OCI-LY7 (cell line): ENCODE measurements around the gene JAG2.

ENCODE experiments used
- EZH2phosphoT487 ChIP-seq: fragments of 200-600 bp; sonication (generic); IDR thresholded peaks from 2 replicates; pipeline ENCODE4 v1.6.1; 2018; ENCODE audit warnings: low read depth, borderline replicate concordance, mild to moderate bottlenecking, mixed run types, antibody characterized with exemption, low read length, moderate library complexity, mixed read lengths
- TF ChIP-seq, protein P1 (sequence below): fragments of 200-600 bp; sonication (generic); conservative IDR thresholded peaks from 2 replicates; pipeline ENCODE4 v1.5.1; 2014; ENCODE audit warnings: mild to moderate bottlenecking, antibody characterized with exemption, low read length, moderate library complexity, mixed read lengths

DNA sequence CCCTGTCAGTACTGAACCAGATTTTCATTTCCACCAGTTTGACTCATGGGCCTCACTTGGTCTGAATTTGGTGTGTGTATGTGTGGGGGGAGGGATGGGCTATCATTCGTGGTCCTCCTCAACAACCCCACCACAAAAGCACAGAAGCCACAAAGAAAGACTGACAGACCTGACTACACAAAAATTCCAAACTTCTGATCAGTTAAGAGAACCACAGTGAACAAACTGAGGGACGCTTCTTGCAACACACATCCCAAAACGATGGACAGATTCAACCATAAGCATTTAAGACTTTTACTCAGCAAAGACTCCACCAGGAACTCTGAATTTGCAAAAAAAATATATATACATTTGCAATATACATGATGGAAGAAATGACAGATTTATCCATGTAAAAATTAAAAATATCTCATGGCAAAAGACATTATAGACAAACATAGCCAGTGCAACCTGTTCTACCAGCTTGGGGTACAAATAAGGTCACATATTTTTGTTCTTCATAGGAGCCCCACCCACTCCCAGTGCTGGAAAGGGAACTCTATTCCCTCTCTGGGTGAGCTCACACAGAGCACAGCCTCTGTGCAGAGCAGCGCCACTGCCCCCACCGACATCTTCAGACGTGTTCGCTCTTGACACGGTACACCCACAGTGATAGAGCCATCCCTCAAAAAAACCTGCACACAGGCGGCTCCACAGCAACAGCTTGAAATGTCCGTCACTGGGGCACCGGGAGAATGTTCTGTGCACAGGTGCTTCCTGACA, 49.7 kb downstream of the JAG2 start:
- TF ChIP-seq, protein P1, sequence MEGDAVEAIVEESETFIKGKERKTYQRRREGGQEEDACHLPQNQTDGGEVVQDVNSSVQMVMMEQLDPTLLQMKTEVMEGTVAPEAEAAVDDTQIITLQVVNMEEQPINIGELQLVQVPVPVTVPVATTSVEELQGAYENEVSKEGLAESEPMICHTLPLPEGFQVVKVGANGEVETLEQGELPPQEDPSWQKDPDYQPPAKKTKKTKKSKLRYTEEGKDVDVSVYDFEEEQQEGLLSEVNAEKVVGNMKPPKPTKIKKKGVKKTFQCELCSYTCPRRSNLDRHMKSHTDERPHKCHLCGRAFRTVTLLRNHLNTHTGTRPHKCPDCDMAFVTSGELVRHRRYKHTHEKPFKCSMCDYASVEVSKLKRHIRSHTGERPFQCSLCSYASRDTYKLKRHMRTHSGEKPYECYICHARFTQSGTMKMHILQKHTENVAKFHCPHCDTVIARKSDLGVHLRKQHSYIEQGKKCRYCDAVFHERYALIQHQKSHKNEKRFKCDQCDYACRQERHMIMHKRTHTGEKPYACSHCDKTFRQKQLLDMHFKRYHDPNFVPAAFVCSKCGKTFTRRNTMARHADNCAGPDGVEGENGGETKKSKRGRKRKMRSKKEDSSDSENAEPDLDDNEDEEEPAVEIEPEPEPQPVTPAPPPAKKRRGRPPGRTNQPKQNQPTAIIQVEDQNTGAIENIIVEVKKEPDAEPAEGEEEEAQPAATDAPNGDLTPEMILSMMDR, result no peak
- TF ChIP-seq EZH2phosphoT487, result no peak
